DND-41 (cell line): Measurements from ENCODE around the gene PHF21B.
A peak's percentile ranks its signal among the peaks of the same experiment; 100 is the strongest.

Experiments used
- EZH2 ChIP-seq: IDR thresholded peaks from 3 replicates; pipeline ENCODE4 v1.6.1; 2012; ENCODE audit warnings: borderline replicate concordance, low read depth, mild to moderate bottlenecking, moderate library complexity, low read length, inconsistent platforms; ENCODE audit not compliant: severe bottlenecking
- TF ChIP-seq, protein P1 (sequence below): IDR thresholded peaks from 2 replicates; pipeline ENCODE4 v1.5.1; 2012; ENCODE audit warnings: borderline replicate concordance, low read length, moderate library complexity, mild to moderate bottlenecking; ENCODE audit not compliant: poor library complexity, severe bottlenecking; ENCODE audit errors: extremely low read depth

DNA sequence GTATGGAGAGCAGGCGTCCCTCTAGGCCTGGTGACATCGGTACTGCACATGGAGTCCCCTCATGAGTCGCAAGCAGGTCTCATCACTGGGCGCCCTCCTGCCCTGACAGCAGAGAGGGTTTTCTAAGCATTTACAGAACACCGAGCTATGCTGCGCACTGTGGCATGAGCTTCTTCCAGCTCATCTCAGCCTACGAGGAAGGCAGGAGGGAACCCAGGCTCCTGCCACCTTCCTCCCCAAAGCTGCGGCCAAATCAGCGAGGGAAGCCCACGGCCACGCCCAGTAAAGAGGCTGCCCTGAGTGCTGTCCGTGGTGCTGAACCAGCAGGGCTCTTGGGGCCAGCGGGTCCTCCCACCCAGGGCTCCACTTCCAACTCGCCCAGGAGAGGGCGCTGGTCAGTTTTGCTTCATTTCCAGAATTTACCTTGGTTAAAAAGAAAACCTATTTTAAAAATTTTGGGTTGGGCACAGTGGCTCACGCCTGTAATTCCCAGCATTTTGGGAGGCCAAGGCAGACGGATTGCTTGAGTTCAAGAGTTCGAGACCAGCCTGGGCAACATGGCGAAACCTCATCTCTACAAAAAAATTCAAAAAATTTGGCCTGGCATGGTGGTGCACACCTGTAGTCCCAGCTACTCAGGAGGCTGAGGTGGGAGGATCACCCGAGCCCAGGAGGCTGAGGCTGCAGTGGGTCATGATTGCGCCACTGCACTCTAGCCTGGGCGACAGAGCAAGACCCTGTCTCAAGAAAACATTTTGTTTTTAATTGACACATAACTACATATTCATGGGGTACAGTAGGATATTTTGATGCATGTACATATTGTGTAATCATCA is 34.2 kb downstream of the PHF21B start:
- TF ChIP-seq, protein P1, sequence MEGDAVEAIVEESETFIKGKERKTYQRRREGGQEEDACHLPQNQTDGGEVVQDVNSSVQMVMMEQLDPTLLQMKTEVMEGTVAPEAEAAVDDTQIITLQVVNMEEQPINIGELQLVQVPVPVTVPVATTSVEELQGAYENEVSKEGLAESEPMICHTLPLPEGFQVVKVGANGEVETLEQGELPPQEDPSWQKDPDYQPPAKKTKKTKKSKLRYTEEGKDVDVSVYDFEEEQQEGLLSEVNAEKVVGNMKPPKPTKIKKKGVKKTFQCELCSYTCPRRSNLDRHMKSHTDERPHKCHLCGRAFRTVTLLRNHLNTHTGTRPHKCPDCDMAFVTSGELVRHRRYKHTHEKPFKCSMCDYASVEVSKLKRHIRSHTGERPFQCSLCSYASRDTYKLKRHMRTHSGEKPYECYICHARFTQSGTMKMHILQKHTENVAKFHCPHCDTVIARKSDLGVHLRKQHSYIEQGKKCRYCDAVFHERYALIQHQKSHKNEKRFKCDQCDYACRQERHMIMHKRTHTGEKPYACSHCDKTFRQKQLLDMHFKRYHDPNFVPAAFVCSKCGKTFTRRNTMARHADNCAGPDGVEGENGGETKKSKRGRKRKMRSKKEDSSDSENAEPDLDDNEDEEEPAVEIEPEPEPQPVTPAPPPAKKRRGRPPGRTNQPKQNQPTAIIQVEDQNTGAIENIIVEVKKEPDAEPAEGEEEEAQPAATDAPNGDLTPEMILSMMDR: peak; percentile 92
- TF ChIP-seq EZH2: no peak
